Measurements from ENCODE around the gene MRGPRX4.

The MRGPRX4 gene

GRCh38 chr11:18221274-18221876 lies 48.7 kb downstream of the MRGPRX4 start:
- no peak for DNase-seq

- no peak for DNase-seq
Measured at GRCh38 chr11:18222814-18223421, 50.3 kb downstream of the MRGPRX4 start.

All from NCI-H2029 (cell line).